Measurements from ENCODE around the gene TPSG1. TPM values are rescaled to one million over a fixed set of nuclear protein-coding genes. Genes with fewer than 3 reads are reported as not detected.
"Not testable (repeated sequence)": the region's sequence is repeated elsewhere in the genome, so short reads cannot be mapped to it uniquely, and the experiment has no call there.

TPSG1 gene
- polyA plus RNA-seq, 3 donors, result 0.10 to 0.45 (median 0.15) TPM

- H3K27ac ChIP-seq (ENCODE audit: low read depth, low read length), result no peak overlapping the region
- WGBS, 3 donors, result 10 to 17% (median 10%) methylated on average over 41 to 42 of the region's 42 CpGs
These were observed 34.1 kb upstream of the TPSG1 start for GRCh38 chr16:1258906-1259759.

- WGBS, 3 donors, result 56 to 72% (median 68%) methylated on average over 12 of the region's 12 CpGs
- H3K27ac ChIP-seq (ENCODE audit: low read depth, low read length), result no peak overlapping the region
These were observed 33.1 kb upstream of the TPSG1 start for GRCh38 chr16:1258225-1258600.

- 75 to 83% (median 81%) methylated on average over 33 to 34 of the region's 34 CpGs for WGBS, 3 donors
- H3K27ac ChIP-seq (ENCODE audit: low read depth, low read length), result no peak overlapping the region
These were observed 32.6 kb upstream of the TPSG1 start for GRCh38 chr16:1257561-1258224.

DNA sequence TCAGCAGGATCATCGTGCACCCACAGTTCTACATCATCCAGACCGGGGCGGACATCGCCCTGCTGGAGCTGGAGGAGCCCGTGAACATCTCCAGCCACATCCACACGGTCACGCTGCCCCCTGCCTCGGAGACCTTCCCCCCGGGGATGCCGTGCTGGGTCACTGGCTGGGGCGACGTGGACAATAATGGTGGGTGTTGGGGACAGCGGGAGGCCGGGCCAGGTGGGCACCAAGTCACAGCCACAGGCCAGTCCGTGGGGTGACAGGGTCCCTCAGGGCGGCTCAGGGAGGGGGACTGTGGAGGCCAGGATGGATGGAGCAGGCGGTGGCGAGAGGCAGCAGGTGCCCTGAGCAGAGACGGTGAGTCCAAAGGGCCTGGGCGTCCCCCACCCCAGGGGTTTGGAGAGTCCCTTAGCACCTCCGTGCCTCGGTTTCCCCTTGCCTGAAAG, 31.8 kb upstream of the TPSG1 start:
- 70 to 87% (median 82%) methylated on average over 22 of the region's 22 CpGs for WGBS, 3 donors
- H3K27ac ChIP-seq (ENCODE audit: low read depth, low read length), result no peak overlapping the region

DNA sequence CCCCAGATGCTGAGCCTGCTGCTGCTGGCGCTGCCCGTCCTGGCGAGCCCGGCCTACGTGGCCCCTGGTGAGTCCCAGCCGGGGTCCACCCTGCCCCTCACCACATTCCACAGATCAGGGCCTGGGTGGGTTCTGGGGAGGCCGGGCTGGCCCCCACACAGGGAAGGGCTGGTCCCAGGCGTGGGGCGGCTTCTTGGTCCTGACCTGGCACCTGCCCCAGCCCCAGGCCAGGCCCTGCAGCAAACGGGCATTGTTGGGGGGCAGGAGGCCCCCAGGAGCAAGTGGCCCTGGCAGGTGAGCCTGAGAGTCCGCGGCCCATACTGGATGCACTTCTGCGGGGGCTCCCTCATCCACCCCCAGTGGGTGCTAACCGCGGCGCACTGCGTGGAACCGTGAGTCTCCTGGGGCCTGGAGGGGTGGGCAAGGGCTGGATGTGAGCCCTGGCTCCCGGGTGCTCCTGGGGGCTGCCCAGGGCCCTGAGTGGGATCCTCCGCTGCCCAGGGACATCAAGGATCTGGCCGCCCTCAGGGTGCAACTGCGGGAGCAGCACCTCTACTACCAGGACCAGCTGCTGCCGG, 31.3 kb upstream of the TPSG1 start:
- not testable (repeated sequence) for H3K27ac ChIP-seq (ENCODE audit: low read depth, low read length)
- 74 to 85% (median 76%) methylated on average over 21 to 23 of the region's 23 CpGs for WGBS, 3 donors

GRCh38 chr16:1255276-1256122, 30.4 kb upstream of the TPSG1 start, which contains the start of gene TPSD1:
TSS of gene TPSD1 (plus strand) at chr16:1256069. CDS start at chr16:1256281, 212 bp downstream.
- H3K27ac ChIP-seq (ENCODE audit: low read depth, low read length), result not testable (repeated sequence)
- 61 to 66% (median 62%) methylated on average over 18 to 24 of the region's 26 CpGs for WGBS, 3 donors

GRCh38 chr16:1254821-1255220, 29.8 kb upstream of the TPSG1 start:
- H3K27ac ChIP-seq (ENCODE audit: low read depth, low read length), result not testable (repeated sequence)
- 81 to 100% (median 97%) methylated on average over 2 to 3 of the region's 3 CpGs for WGBS, 3 donors

DNA sequence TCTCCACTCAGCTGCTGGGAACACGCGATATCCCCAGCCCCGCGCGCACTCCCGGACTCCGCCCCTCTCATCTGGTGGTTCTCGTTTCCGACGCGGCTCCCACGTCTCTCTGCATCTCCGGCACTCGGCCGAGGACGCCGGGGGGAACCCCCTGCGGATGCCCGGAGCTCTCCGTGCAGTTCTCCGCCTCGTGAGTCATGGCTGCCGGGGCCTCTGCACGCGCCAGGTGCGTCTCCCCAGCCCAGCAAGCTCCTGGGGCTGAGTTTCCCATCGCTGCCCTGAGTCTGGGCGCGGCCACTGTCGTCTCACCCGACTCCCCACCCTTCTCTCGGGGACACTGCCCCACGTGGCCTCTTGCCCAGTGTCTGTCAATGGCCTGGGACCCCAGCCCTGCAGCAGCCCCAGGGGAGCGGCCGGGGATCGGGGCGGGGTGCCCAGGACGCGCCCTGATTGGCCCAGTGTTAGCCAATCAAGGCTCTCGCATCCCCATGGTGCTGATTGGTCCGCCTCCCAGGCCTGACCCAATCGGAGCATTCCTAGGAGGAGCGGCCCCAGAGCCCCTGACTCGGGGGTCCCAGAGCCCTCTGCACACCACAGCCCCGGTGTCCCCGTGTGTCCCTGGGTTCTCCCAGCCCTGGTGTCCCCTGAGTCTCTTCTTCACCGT, 28.8 kb upstream of the TPSG1 start:
- H3K27ac ChIP-seq (ENCODE audit: low read depth, low read length), result not testable (repeated sequence)
- no CpG with 5 or more reads among the region's 47 CpGs for WGBS, 3 donors

DNA sequence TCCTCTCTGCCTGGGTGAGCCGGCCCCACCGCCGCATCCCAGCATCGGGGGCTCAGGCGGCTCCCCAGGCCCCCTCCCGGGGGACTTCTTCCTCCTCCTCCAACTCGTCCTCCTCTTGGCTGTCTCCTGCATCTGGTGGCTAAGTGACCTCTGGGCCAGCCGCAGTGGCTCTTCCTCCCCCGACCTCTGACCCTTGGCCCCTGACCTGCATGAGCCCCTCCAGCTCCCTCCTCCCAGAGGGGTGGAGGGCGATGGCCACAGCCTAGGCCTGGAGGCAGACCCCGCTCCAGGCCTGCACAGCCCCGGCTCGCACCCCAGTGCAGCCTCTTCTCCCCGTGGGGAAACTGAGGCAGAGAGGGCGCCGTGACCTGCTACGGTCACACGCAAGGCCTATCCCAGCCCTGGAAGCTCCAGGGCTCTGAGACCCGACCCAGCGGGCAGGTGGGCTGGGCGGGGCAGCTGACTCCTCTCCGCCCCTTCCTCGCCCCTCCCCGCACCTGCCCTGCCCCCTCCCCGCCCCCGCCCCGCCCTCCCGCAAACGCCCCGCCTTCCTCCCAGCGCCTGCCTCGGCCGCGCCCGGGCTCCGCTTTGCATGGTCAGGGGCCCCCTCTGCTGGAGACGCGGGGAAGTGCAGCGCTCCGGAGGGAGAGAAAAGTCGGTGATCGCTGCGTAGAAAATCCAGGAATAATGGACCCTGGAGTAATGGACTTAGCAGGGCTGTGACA, 24.1 kb upstream of the TPSG1 start:
- WGBS, 3 donors, result 70 to 88% methylated on average over 4 to 6 of the region's 43 CpGs; no CpG with 5 or more reads in 1 of the 3 donors
- H3K27ac ChIP-seq (ENCODE audit: low read depth, low read length), result not testable (repeated sequence)

GRCh38 chr16:1247903-1248537, 23.0 kb upstream of the TPSG1 start:
- H3K27ac ChIP-seq (ENCODE audit: low read depth, low read length), result not testable (repeated sequence)
- 82 to 85% (median 83%) methylated on average over 11 to 14 of the region's 14 CpGs for WGBS, 3 donors

- WGBS, 3 donors, result 33 to 54% (median 35%) methylated on average over 22 of the region's 22 CpGs
These were observed 20.5 kb upstream of the TPSG1 start for GRCh38 chr16:1245452-1246020.

DNA sequence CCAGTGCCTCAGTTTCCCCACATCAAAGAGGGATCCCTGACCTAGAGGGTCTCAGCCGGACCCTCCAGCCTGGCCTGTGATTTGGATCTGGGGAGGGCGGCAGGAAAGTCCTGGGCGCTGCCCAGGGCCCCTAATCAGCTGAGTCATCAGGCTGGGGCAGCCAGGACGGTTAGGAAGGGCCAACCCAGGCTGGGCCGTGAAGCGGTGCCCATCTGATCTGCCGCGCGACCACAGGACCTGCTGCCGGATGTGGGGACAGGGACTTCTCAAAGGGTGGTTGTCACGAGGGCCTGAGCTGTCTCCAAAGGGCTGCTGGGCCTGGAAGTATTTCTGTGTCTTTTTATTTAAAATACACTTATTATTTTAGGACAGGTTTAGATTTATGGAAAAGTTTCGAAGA, 19.8 kb upstream of the TPSG1 start:
- H3K27ac ChIP-seq (ENCODE audit: low read depth, low read length), result no peak overlapping the region
- 41 to 66% (median 57%) methylated on average over 10 to 12 of the region's 12 CpGs for WGBS, 3 donors

More at GRCh38 chr16:1245452-1246020, 20.5 kb upstream of the TPSG1 start:
- no peak overlapping the region for H3K27ac ChIP-seq (ENCODE audit: low read depth, low read length)

DNA sequence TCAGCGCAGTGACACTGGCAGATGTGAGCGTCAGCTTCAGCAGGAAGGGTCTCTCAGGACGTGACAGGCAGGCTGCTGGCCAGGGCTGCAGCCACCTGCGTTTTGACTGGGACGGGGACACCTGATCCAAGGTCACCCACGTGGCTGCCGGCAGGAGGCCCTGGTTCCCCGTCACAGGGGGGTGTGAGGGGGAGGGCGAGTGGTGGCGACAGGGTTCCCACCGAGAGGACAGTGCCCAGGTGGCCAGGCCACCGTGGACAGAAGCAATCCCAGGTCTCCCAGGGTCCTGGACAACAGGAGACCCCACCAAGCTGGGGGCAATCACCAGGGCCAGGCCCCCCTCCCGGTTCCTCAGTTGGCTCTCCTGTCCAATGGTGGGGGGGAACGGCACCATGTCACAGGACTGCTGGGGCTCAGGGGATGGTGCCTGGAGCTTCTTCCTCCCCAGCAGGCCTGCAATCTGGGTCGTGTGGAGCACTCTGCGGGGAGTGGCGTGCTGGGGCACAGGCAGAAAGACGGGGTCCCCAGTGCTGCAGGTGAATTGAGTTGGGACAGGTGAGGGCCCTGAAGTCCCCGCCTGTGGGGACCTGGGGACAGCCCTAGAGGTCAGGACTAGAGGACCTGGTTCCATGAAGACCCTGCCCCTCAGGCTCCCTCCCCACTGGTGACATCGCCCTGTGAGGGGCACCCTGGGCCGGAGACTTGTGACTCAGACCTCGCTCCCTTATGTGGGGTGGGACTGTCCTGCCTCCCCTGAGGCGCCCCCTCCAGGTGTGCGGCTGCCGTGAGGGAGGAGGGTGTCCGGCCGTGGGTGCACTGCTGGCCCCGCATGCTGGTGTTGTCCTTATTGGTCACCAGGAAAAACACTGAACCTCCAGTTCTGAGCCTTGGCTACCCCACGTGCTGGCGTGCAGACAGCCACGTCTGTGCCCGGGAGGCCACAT, 19.1 kb upstream of the TPSG1 start:
- 49 to 59% (median 58%) methylated on average over 18 to 29 of the region's 32 CpGs for WGBS, 3 donors
- H3K27ac ChIP-seq (ENCODE audit: low read depth, low read length), result not testable (repeated sequence)

GRCh38 chr16:1243363-1243762, 18.3 kb upstream of the TPSG1 start:
- WGBS, 3 donors, result 32 to 55% (median 54%) methylated on average over 6 to 7 of the region's 11 CpGs
- not testable (repeated sequence) for H3K27ac ChIP-seq (ENCODE audit: low read depth, low read length)

- WGBS, 3 donors, result 76 to 89% (median 77%) methylated on average over 8 to 12 of the region's 15 CpGs
- H3K27ac ChIP-seq (ENCODE audit: low read depth, low read length), result not testable (repeated sequence)
These were observed 16.0 kb upstream of the TPSG1 start for GRCh38 chr16:1241081-1241480.

Measured in adipose tissue (tissue), 3 donors.